ENCODE measurements around the gene ANKRD13A.

Gene ANKRD13A

DNA sequence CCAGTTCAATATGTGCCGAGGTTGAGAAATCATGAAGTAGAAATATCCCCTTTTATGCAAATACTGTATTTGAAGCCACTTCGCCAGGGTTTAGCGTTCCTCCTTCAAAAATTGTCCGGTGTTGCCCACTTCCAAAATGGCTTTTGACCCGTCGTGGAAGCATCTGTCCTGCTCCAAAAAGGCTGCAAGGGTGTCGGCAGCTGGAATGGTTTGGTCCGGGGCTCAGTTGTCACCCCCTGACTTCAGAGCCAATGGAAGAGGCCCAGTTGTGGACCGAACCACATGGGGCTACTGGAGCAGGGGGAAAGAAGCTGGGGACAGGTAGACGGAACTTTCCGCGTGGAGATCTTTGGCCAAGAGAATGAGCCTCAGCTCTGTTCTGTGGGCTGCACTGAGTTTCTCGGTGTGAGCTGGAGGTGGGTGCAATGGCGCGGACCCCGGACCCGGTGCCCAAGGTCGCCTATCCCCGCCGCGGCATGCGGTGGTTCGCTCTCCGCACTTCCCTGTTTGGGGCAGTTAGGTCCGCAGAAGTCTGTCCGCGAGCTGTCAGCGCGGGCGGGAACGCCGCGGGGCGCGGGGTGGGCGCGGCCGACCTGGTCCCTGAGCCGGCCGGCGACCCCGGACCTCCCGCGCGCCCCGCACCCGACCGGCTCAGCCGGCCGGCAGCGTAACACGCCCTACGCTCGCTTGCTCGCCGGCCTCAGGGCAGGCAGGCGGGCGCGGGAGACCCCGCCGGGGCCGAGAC lies at the start of gene ANKRD13A:
Gene ANKRD13A (plus strand): TSS at position 527 of the 745 bp plus-strand sequence. CDS start 259 bp downstream, outside the sequence.
- in situ Hi-C loops (cut with HindIII; ENCODE audit: low sequenced_read_pairs): no loop called here
- TF ChIP-seq, protein P1, sequence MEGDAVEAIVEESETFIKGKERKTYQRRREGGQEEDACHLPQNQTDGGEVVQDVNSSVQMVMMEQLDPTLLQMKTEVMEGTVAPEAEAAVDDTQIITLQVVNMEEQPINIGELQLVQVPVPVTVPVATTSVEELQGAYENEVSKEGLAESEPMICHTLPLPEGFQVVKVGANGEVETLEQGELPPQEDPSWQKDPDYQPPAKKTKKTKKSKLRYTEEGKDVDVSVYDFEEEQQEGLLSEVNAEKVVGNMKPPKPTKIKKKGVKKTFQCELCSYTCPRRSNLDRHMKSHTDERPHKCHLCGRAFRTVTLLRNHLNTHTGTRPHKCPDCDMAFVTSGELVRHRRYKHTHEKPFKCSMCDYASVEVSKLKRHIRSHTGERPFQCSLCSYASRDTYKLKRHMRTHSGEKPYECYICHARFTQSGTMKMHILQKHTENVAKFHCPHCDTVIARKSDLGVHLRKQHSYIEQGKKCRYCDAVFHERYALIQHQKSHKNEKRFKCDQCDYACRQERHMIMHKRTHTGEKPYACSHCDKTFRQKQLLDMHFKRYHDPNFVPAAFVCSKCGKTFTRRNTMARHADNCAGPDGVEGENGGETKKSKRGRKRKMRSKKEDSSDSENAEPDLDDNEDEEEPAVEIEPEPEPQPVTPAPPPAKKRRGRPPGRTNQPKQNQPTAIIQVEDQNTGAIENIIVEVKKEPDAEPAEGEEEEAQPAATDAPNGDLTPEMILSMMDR (IDR thresholded peaks at IDR 0.05; ENCODE audit: low read depth, low read length): no peak
- peak within 1 kb of the TSS; percentile 87 for H3K4me3 ChIP-seq (ENCODE audit: low read depth, low read length)
- DNase-seq (ENCODE audit: low read depth, low spot score): peak; percentile 96

DNA sequence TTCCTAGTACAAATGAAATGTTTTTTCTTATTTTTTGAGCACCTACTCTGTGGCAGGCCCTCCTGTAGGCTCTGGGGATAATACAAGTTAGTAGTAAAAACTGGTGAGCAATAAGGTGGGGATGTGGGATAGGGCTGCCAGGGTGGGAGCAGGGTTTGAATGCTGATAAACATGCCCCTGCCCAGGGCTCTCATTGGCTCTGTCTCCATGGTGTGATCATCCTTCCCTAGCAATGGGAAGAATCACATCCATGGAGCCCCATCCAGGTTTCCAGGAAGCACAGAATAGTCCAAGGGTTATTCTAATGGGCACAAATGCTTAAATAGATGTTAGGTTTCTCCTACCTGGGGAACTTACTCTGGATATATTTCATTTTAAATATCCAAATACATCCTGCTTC lies 48.6 kb upstream of the ANKRD13A start:
- no peak for DNase-seq (ENCODE audit: low read depth, low spot score)
- in situ Hi-C loops (cut with HindIII; ENCODE audit: low sequenced_read_pairs): no loop called here
- TF ChIP-seq, protein P1 (IDR thresholded peaks at IDR 0.05; ENCODE audit: low read depth, low read length): no peak
- no peak overlapping the region for H3K4me3 ChIP-seq (ENCODE audit: low read depth, low read length)

DNA sequence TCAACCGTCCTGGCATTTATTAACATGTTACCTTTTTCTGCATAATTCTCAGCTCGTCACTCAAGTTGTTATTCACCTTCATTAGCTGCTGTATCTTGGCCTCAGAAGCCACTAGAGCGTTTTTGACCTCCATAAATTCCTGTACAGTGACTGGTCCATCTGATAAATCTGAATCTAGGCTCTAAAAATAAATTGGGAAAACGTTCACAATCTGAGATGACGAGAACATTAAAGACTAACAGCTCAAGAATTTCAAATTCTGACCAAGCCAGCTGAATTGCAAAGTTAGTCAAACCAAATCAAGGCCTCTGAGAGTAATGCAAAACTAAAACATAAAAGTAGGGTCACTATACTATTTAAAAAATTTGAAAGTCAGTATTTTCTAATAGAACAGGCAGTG lies 48.1 kb upstream of the ANKRD13A start:
- H3K4me3 ChIP-seq (ENCODE audit: low read depth, low read length): no peak overlapping the region
- in situ Hi-C loops (cut with HindIII; ENCODE audit: low sequenced_read_pairs): no loop called here
- TF ChIP-seq, protein P1 (IDR thresholded peaks at IDR 0.05; ENCODE audit: low read depth, low read length): no peak
- DNase-seq (ENCODE audit: low read depth, low spot score): peak; percentile 89

DNA sequence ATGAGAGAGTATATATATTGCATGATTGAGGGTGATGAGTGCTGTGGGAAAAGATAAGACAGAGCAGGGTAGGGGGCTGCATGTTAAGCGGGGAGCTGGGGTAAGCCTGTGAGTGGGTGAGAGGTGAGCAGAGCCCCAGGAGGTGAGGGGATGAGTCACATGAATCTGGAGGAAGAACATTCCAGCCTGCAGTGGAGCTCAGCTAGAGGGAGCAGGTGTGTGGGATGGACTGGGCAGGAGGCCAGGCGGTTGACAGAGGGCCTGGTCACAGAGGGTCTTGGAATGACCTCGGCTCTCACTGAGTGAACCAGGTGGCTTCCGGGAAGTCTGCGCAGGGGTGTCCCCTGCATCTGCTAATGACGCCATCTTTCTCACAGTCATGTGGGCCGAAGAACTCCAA lies 47.5 kb upstream of the ANKRD13A start:
- peak; percentile 90 for DNase-seq (ENCODE audit: low read depth, low spot score)
- TF ChIP-seq, protein P1 (IDR thresholded peaks at IDR 0.05; ENCODE audit: low read depth, low read length): no peak
- in situ Hi-C loops (cut with HindIII; ENCODE audit: low sequenced_read_pairs): no loop called here
- no peak overlapping the region for H3K4me3 ChIP-seq (ENCODE audit: low read depth, low read length)

DNA sequence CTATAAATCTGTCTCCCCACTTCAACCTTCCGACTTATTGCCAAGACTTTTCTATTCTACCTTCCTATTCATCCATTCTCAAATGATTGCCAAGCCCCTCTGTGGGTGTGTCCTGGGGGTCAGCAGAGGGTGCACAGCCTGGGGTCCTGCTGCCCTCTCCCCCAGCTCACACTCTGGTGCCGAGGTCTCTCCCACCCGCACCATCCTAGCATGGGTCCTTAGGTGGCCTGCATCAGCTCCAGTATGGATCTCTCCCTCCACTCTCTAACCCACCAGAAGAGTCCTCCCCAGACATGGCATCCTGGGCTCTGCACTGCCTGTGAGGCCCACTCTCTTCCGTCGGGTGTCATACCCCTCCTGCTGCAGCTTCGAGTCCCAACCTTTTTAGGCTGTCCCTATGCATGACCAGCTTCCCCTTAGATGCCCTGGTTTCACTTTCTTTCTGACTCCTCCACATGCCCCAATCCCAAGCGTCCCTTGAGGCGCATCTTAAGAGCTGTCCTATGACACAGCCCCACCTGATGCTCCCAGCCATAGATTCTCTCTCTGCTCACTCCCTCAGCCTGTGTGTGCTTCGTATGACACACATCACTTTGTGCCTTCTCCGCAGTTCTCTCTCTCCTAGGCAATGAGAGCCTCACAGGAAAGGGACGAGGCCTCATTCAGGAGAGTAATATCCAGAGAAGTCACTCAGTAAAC lies 46.9 kb upstream of the ANKRD13A start:
- in situ Hi-C loops (cut with HindIII; ENCODE audit: low sequenced_read_pairs): no loop called here
- H3K4me3 ChIP-seq (ENCODE audit: low read depth, low read length): no peak overlapping the region
- TF ChIP-seq, protein P1 (IDR thresholded peaks at IDR 0.05; ENCODE audit: low read depth, low read length): no peak
- no peak for DNase-seq (ENCODE audit: low read depth, low spot score)

DNA sequence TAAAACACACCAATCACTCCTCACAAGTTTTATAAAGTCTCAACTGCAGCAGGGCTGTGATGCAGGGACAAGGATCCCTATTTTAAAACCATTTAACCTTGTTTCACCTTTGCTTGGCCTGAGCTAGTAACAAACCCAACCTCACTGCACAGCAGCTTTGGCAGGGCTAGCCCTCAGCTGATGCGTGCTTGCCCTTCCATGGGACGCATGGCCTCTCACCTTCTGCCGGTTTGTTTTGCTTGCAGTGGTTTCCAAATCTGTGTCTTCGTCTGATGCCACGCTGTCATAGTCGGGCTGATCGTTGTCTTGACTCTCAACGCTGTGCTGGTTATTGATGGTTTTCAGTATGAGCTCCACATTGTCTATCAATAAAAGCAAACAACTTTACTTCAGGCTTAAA lies 46.4 kb upstream of the ANKRD13A start:
- in situ Hi-C loops (cut with HindIII; ENCODE audit: low sequenced_read_pairs): no loop called here
- TF ChIP-seq, protein P1 (IDR thresholded peaks at IDR 0.05; ENCODE audit: low read depth, low read length): no peak
- no peak for DNase-seq (ENCODE audit: low read depth, low spot score)
- H3K4me3 ChIP-seq (ENCODE audit: low read depth, low read length): no peak overlapping the region

All from astrocyte of the spinal cord (primary cell).